Stimulated activated CD4-positive, alpha-beta T cell treated with anti-CD3 and anti-CD28 coated beads, Interleukin-15, amount 100 ng/mL, for 1 hour (primary cell): ENCODE results near the gene THSD4.

Experiments
- DNase-seq, 2 donors: peaks; one replicate each; pipeline ENCODE4 v3.0.0-alpha.2; 2020; ENCODE audit warnings: low read depth in 1 of 2, low spot score in 1 of 2

The THSD4 gene

DNA sequence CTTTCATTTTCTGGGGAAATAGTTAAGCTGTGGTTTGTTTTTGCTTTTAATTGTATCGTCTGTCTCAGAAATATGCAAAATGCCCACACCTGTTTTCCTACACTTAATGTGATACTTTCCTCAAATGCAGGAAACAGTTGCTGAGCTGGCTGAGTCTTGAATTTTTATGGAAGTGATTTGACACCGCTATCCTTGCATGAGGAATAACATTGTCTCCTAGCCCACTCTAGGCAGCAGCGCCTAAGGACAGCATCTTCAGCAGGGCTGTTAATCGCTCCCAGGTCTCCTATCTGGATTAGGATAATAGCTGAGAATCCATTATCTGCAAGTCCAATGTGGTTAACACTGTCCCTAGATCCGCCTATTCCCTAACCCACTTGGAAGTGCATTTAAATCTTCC lies 562.5 kb downstream of the THSD4 start:
- no peak for DNase-seq

DNA sequence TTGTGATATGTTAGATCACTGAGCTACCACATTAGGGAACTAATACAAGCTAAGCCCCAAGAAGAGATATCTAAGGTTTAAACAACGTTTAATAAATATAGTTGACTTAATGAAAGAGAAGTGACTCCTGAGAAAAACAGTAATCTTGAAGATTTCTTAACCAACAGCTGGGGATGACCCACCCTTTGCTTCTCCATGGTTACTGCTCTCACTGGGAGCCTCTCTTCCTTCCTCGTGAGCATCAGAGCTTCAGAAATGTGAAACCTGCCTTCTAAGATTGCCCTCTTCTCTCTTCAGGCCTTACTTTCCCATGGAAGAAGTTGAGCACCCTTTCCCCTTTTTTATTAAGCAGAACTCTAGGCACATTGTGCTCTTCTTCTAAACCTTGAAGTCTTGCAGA lies 562.9 kb downstream of the THSD4 start:
- no peak for DNase-seq

DNA sequence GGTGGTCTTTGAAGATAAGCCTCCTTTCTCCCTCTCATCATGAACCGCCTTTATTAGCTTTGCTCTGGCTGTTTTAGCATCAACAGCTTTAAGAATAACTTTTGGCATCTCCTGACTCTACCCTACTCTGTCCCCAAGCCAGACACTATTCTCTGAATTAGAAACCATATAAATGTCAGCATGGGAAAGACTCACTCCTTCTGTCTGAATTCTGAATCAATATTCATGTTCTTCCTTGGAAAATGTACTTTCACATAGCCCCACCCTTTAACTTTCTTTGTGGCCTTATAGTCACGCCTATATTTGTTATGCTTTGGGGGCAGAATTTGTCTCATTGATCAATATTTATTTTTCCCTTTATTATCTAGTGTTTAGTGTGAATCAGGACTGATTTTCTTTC lies 563.3 kb downstream of the THSD4 start:
- DNase-seq, result no peak

DNA sequence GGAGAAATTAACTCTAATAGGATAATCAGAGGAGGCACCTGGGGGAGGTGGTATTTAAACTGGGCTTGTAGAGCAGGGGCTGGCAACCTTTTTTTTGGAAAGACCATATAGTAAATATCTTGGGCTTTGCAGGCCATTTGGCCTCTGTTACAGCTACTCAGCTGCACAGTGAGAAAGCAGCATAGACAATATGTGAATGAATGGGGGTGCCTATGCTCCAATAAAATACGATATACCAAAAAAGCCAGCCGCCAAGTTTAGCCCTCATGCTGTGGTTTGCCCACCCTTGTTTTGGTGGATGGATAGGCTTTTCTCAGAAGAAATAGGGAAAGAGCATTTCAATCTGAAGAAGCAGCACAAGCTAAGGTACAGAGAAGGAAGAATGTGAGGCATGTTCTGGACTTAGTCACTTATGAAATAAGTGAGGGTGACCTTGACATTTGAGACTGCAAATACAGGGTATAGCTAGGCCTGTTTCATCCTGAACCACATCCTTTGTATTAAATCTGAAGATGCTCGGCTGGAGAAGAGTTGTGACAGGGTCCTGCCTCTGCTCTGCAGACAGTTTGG lies 564.0 kb downstream of the THSD4 start:
- no peak for DNase-seq

DNA sequence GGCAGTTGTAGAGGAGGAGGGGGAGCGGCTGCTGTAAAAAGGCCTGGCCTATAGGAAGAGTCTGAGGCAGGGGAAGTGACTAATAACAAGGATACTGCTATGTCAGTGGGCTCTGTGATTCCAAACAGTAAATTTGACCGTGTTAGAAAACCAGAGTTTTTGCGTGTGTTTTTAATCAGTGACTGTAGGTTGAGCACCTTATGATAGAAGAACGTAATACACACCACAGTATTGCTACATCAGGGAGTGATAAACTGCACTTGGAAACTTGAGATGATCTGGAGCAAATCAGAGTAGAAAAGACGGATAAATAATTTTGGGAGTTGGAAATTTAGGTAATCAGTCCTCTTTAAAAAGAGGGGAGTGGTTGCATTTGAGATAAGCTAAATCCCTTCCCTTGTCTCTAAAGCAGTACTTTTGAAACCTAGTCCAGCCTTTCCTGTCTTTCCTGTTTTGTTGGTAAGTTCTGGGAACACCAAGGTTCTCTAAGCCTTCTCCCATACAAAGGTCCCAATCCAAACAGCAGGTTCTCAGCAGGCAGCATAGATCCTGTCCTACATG lies 564.6 kb downstream of the THSD4 start:
- no peak for DNase-seq

DNA sequence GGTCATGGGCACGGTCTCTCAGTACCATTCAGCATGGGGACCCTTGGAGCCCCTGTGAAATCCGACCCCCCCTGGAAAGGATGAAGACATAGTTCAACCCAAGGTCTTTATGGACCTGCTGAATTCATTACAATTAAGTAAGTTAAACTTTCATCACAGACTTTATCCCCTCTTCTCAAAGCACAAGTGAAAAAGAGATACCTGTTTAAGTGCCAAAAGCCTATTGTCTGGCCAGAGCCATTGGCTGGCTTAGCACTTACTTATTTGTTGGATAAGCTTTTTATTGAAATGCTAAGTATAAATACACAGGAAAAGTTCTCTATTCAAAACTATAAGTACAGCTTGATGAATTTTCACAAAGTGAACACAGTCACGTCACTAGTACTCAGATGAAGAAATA lies 566.7 kb downstream of the THSD4 start:
- DNase-seq, result no peak

DNA sequence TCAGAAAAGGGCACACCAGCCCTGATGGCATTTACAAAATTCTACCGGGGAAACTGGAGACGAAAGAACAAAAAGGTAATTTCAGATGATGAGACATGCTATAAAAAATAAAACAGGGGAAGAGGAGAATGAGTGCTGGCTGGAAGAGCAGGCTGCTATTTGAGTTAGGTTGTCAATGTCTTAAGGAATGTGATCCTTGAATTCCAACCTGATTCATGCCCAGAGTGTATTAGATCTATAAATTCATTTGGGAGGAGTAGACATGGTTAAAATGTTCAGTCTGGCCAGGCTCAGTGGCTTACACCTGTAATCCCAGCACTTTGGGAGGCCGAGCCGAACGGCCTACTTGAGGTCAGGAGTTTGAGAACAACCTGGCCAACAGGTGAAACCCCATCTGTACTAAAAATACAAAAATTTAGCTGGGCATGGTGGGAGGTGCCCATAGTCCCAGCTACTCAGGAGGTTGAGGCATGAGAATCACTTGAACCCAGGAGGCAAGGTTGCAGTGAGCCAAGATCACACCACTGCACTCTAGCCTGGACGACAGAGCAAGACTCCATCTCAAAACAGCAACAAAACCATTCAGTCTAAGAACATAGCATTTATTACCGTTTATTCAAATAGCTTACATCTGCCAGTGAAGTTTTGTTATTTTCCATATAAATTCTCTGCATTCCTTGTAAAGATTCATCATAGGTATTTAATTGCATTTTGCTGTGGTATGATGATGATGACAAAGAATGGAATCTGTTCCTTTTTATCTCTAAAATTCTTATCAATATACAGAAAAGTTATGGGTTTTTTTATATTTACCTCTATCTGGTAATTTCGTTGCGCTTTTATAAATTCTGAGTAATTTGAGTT lies 568.4 kb downstream of the THSD4 start:
- DNase-seq, result no peak

DNA sequence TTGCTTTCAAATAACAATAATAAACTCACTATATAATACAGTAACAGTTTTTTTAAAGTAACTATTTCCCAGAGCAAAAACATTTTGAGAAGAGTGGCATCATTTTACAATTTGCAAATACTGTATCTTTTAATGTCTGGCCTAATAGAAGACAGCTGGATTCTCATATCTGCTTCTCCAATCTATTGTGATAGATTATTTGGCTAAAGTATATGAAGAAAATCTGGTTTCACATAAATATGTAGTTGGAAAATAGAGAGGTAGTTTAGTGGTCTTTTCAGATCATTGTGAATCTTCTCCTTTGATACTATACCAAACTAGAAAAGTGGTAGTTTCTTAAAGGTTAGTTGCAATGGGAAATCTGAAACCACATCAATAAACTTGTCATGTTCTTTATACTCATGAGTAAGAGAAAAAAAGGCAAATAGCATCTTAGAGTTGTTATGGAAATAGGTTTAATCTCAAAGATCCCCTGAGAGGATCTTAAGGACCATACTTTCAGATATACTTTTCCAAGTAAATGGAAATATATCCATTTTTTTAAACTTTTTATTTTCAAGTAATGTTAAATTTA lies 570.2 kb downstream of the THSD4 start:
- DNase-seq, result no peak

DNA sequence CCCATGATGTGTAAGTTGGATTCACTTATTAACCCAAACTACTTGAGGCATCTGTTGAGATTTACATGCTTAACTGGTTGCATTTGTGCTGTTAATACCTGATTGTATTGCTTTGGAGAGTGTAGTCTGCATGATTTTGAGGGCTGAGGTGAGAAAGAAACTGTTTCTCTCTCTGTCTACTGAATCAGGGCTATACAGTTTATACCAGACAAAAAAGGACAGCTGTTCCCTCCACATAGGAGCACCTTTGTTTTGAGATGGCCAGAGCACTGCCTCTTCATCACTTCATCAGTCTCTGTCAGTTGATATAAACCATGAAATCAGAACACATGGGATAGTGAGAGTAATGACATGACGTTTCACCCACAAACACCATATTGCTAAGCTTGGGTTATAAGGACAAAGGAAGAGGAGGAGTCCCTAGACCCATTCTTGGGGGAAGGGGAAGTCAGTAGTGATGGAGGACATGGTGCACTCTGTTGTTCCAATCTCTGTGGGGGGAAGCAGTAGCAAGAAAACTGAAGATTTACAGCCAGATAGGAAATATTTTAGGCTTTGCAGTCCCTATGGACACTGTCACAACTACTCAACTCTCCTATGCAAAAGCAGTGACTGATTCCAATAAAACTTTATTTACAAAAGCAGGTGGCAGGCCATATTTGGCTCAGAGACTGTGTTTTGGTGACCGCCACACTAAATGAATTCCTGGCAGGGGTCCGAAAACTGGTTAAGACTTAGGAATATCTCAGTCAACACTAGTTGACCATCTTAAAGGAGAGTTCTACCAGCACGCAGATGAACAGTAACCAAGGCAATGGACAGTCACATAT lies 571.2 kb downstream of the THSD4 start:
- no peak for DNase-seq

DNA sequence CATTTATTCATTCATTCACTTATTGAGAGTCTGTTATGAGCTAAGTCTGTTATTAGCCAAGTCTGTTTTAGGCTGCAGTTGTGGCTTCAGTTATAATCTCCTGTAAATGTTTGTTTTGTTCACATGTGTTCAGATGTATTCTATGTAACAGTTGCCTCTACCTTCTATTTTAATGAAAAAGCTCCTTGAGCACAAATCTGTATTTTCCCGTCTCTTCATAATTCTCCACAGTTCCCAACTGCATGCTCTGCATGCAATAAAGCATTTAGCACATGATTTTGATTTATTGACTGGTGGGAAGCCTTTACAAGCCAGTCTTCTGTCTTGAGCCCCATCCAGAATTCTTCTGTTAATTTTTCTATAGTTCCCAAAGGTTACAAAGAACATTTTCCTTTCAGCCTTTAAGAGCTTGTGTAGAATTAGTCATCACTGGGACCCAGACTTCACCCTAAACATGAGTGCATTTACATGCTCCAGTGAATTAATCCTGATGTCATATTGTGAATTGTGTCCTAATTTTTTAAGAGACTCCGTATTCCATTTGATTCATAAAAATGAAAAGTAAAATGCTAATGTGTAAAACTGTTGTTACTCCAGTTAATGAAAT lies 572.7 kb downstream of the THSD4 start:
- no peak for DNase-seq

DNA sequence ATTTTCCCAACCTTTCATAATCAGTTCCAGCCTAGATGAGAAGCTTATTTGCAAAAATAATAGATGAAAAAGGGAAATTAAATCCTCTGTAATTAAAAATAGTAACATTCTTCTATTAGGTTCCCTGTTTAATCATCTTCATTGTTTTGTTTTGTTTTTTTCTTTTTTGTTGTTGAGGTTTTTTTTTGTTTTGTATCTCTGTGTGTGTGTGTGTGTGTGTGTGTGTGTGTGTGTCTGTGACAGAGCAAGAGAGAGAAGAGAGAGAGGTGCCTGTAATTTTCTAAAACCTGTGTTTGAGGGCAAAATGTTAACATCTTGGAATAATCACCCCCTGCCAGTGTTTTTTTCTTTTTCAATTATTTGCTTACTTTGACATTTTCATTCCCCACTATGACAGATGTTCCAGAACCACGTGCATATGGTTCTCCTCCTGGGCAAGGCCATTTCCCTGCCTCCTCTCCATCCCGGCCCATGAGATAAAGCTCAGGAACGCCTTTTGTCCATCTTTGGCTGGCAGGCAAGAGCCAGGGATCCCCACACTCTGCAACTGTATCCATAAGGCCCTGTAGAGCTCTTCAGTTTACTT lies 573.3 kb downstream of the THSD4 start:
- DNase-seq, result no peak

DNA sequence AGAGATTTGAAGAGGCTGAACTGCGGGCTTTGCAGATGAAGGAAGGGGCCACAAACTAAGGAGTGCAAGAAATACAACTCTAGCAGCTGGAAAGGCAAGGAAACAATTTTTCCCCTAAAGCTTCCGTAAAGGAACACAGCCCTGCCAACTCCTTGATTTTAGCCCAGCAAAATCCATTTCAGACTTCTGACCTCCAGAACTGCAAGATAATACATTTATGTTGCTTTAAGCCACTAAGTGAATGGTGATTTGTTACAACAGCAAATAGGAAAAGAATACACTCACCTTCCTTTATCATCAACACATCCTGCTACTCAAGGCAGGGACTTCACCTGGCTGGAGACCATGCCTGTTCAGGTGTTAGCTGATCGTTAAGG lies 575.8 kb downstream of the THSD4 start:
- no peak for DNase-seq

DNA sequence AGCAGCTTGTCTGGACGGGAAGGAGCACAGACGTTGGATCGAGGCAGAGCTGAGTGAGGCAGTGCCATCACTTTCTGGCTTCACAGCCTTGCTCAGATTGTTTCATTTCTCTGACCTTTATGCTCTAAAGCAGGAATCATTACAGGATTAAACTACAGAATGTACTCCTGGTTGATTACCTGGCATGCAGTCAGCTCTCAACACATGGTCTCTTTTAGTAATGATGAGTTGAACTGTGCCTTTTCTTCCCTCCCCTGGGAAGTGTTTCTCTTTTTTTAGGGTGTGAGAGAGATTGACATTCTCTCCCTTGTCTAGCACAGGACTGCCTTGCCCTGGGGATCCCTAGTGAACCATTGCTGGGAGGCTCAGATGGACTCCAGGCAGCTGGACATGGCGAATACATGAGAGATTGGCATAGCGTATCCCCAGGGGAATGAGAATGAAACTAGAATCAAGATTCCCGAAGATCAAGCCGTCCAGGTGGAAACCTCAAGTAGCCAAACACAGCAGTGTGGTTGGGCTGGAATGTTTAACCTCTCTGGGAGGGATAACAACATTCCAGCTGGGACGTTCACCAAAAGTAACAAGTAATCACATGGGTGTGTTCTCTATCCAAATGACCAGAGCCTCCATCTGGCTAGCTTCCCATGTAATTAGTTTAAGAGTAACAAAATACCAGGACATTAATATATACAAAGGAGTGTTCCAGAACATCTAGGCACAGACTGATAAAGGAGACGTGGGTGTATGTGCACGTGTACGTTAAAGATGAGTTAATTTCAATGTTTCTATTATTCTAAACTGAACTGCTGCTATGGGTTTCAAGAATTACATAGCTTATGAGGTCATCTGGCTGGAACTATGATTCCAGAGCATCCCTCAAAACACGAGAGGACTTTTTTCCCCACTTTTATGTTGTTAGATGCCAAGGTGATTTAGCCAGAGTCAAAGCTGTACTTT lies 576.5 kb downstream of the THSD4 start:
- DNase-seq, result no peak

DNA sequence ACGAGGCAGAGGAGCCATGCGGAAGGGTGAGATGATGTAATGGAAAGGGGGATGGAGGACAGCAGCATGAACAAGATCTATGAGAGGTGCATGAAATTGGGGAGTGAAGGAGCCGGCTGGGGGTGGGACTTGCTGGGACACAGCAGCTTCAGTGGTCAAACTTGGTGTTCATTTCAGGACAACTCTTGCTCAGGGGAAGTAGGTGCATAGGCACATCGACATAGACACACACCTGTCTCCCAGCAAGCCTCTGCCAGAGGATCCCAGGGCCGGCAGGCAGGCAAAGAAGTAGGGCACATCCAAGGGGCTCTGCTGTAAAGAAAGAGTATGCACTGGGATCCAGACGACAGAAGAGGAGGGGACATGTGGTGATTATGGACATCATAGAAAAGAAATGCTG lies 582.0 kb downstream of the THSD4 start:
- no peak for DNase-seq

DNA sequence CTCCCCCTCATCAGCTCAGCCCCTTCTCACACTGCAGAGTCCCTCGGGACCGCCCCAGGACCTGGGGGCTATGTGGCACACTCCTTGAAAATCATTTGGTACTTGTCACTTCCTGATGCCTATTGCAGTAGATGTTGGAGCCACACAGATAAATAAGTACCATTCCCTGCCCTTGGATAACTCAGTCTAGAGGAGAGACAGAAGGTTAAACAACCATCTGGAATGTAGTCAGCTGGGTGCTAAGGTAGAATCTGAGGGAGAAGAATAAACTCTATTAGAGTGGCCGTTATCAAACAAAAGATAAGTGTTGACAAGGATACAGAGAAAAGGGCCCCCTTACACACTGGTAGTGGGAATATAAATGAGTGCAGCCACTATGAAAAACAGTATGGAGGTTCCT lies 582.8 kb downstream of the THSD4 start:
- DNase-seq, result no peak

DNA sequence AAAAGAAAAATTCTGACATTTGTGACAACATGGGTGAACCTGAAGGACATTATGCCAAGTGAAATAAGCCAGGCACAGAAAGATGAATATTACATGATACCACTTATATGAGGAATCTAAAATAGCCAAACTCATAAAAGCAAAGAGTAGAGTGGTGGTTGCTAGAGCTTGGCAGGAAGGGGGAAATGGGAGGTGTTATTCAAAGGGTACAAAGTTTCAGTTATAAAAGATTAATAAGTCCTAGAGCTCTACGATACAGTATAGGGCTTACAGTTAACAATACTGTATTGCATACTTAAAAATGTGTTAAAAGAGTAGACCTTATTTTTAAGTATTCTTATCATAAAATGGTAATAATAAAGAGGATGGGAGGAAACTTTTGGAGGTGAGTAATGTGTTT lies 583.5 kb downstream of the THSD4 start:
- no peak for DNase-seq

DNA sequence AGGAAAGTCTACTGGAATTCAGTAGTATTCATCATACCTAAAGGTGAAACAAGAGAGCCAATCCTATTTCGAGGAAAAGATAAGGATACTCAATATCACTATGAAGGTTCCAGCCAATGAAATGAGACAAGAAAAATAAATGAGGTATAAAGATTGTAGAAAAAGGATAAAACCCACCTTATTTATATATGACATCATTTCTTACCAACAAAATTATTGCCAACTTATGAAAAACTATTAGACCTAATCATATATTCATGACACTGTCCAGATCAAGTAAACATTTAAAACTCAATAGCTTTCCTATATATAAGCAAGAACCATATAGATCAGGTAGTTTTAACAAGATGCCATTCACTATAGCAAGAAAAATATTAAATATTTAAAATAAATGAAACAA lies 584.7 kb downstream of the THSD4 start:
- no peak for DNase-seq

DNA sequence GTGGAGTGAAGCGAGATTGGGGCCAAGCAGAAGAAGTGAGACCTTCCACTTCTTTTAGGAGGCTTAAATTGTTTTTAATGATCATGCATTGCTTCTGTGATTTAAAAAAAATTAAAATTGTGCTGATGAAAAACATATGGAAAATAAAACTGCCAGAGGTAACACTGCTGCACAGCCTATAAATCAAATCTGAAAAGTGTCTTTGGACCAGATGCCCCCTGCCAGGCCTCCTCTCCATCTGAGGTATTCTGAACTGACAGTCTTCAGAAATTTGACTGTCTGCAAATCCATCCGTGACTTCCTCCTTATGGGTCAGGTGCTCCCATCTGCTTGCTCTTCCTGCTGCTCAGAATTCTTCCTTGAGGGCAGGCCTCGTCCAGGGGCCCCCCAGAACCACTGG lies 586.5 kb downstream of the THSD4 start:
- DNase-seq, result no peak

DNA sequence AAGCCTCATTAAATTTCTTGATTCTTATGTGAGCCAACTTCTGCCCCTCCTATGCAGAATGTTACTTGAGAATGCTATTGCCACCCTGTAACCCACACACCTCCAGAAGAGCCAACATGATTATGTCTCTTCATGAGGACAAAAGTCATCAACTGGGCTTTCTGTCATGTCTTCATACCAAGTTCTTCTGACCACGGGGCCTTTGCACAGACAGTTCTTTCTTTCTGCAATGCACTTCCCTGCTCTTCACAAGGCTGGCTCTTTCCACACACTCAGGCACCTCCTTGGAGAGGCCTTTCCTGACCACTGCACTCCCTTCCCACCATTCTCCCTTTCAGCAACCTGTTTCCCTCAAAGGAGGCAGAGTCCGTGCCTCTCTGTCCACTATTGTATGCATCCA lies 587.2 kb downstream of the THSD4 start:
- no peak for DNase-seq

DNA sequence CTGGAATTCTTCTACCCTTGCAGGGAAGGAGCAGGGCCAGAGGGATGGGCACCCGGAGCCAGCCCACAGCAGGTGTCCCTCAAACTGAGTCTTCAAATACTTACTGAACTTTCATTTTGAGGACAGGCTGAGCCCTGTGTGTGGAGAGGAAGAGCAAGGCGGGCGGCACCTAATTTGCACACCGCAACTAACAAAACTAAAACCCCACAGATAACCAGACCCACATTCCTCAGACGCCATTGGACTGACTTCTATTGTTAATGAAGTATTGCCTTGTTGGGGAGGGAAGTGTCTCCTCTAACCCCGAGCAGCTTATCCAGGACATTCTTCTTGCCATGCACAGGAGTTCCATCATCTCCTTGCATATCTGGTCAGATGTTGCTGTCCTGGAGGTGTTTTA lies 589.9 kb downstream of the THSD4 start:
- no peak for DNase-seq
